ACC112 (cell line): ENCODE data around the gene KAT2A.

ENCODE experiments used
- H2AFZ ChIP-seq: fragments of 200-600 bp; sonication (generic); one replicate; pipeline ENCODE4 v1.6.0; 2017; ENCODE audit warnings: antibody characterized with exemption, low read length; ENCODE audit not compliant: unreplicated experiment
- H3K27ac ChIP-seq: fragments of 200-600 bp; sonication (generic); 2 replicates; pipeline ENCODE4 v1.5.1; 2014; ENCODE audit warnings: low read depth, mild to moderate bottlenecking, antibody characterized with exemption, low read length, moderate library complexity
- H3K27me3 ChIP-seq: fragments of 200-600 bp; sonication (generic); 2 replicates; pipeline ENCODE4 v1.6.1; 2014; ENCODE audit warnings: mild to moderate bottlenecking, antibody characterized with exemption, low read length, moderate library complexity, mixed read lengths; ENCODE audit not compliant: insufficient read depth
- H3K36me3 ChIP-seq: fragments of 200-600 bp; sonication (generic); 2 replicates; pipeline ENCODE4 v1.6.1; 2016; ENCODE audit warnings: mild to moderate bottlenecking, antibody characterized with exemption, low read length, moderate library complexity, mixed read lengths; ENCODE audit not compliant: insufficient read depth
- H3K4me1 ChIP-seq: fragments of 200-600 bp; sonication (generic); one replicate; pipeline ENCODE4 v1.6.1; 2016; ENCODE audit warnings: low read length, mixed read lengths; ENCODE audit not compliant: insufficient read depth, unreplicated experiment, control insufficient read depth
- H3K4me3 ChIP-seq: fragments of 200-600 bp; sonication (generic); 2 replicates; pipeline ENCODE4 v1.5.1; 2014; ENCODE audit warnings: mild to moderate bottlenecking, low read depth, low read length
- H3K79me2 ChIP-seq: fragments of 200-600 bp; sonication (generic); one replicate; pipeline ENCODE4 v1.6.0; 2016; ENCODE audit warnings: low read length; ENCODE audit not compliant: control insufficient read depth, unreplicated experiment, insufficient read depth

Gene KAT2A

GRCh38 chr17:42124256-42124655 is 3.1 kb upstream of the KAT2A start:
- peaks cover 6% of the 10 kb centered on the region; the same call in 1 of the 2 replicates for H3K36me3 ChIP-seq

GRCh38 chr17:42122371-42123303 is 1.5 kb upstream of the KAT2A start, which contains the start of gene HSPB9:
TSS of gene HSPB9 (plus strand) at chr17:42122804. CDS start at chr17:42122851, 47 bp downstream.
- no peak within 1 kb of the TSS for H2AFZ ChIP-seq
- H3K79me2 ChIP-seq: no peaks in the 10 kb centered on the region
- H3K4me1 ChIP-seq: peaks cover 9% of the 10 kb centered on the region
- no peak within 1 kb of the TSS for H3K4me3 ChIP-seq
- no peak within 1 kb of the TSS for H3K27ac ChIP-seq
- no peaks in the 10 kb centered on the region for H3K27me3 ChIP-seq
- no peaks in the 10 kb centered on the region for H3K36me3 ChIP-seq

More at GRCh38 chr17:42124256-42124655, 3.1 kb upstream of the KAT2A start:
- Histone ChIP-seq H3K4me1 (peaks cover 9% of the 10 kb centered on the region), H2AFZ (no peak overlapping the region), H3K27me3 (no peaks in the 10 kb centered on the region), H3K79me2 (no peaks in the 10 kb centered on the region), H3K27ac (no peak overlapping the region), H3K4me3 (no peak overlapping the region)

- no peaks in the 10 kb centered on the region for H3K36me3 ChIP-seq
- no peak overlapping the region for H3K27ac ChIP-seq
- H2AFZ ChIP-seq: no peak overlapping the region
- no peaks in the 10 kb centered on the region for H3K79me2 ChIP-seq
- H3K27me3 ChIP-seq: no peaks in the 10 kb centered on the region
- peaks cover 15% of the 10 kb centered on the region for H3K4me1 ChIP-seq
- peak overlapping the region; percentile 88 for H3K4me3 ChIP-seq
Measured at GRCh38 chr17:42120161-42120769, 902 bp downstream of the KAT2A start.

GRCh38 chr17:42119301-42119700 is 1.9 kb downstream of the KAT2A start:
- H3K27ac ChIP-seq: no peak overlapping the region
- H2AFZ ChIP-seq: no peak overlapping the region
- H3K27me3 ChIP-seq: no peaks in the 10 kb centered on the region
- H3K36me3 ChIP-seq: no peaks in the 10 kb centered on the region
- peaks cover 15% of the 10 kb centered on the region for H3K4me1 ChIP-seq
- H3K79me2 ChIP-seq: no peaks in the 10 kb centered on the region
- no peak overlapping the region for H3K4me3 ChIP-seq

GRCh38 chr17:42118545-42118944 is 2.6 kb downstream of the KAT2A start:
- peaks cover 18% of the 10 kb centered on the region for H3K4me1 ChIP-seq
- H3K79me2 ChIP-seq: peaks cover under 1% of the 10 kb centered on the region
- no peak overlapping the region for H2AFZ ChIP-seq
- H3K4me3 ChIP-seq: no peak overlapping the region
- no peak overlapping the region for H3K27ac ChIP-seq
- H3K27me3 ChIP-seq: no peaks in the 10 kb centered on the region
- H3K36me3 ChIP-seq: no peaks in the 10 kb centered on the region

- H3K27me3 ChIP-seq: no peaks in the 10 kb centered on the region
- H3K36me3 ChIP-seq: peaks cover 3% of the 10 kb centered on the region; the same call in 1 of the 2 replicates
- no peak overlapping the region for H3K27ac ChIP-seq
- no peak overlapping the region for H2AFZ ChIP-seq
- H3K4me1 ChIP-seq: peaks cover 23% of the 10 kb centered on the region
- H3K79me2 ChIP-seq: peaks cover 5% of the 10 kb centered on the region
- H3K4me3 ChIP-seq: no peak overlapping the region
Measured at GRCh38 chr17:42118126-42118510, 3.0 kb downstream of the KAT2A start.

- peaks cover 4% of the 10 kb centered on the region; the same call in 1 of the 2 replicates for H3K36me3 ChIP-seq
- peaks cover 5% of the 10 kb centered on the region for H3K79me2 ChIP-seq
- no peaks in the 10 kb centered on the region for H3K27me3 ChIP-seq
- no peak overlapping the region for H3K27ac ChIP-seq
- no peak overlapping the region for H3K4me3 ChIP-seq
- H2AFZ ChIP-seq: no peak overlapping the region
- peaks cover 28% of the 10 kb centered on the region for H3K4me1 ChIP-seq
Measured at GRCh38 chr17:42117397-42118125, 3.6 kb downstream of the KAT2A start.

GRCh38 chr17:42116705-42117396 is 4.3 kb downstream of the KAT2A start:
- Histone ChIP-seq H3K27me3 (no peaks in the 10 kb centered on the region), H3K79me2 (peaks cover 5% of the 10 kb centered on the region), H3K27ac (no peak overlapping the region), H2AFZ (no peak overlapping the region), H3K36me3 (peaks cover 4% of the 10 kb centered on the region; the same call in 1 of the 2 replicates), H3K4me1 (peaks cover 28% of the 10 kb centered on the region), H3K4me3 (no peak overlapping the region)

- Histone ChIP-seq H3K27me3 (no peaks in the 10 kb centered on the region), H3K27ac (no peak overlapping the region), H3K4me3 (no peak overlapping the region), H3K36me3 (peaks cover 15% of the 10 kb centered on the region; the same call in 1 of the 2 replicates), H2AFZ (no peak overlapping the region), H3K79me2 (peaks cover 17% of the 10 kb centered on the region), H3K4me1 (peaks cover 28% of the 10 kb centered on the region)
Measured at GRCh38 chr17:42114118-42114517, 7.0 kb downstream of the KAT2A start.
